ENCODE results near the gene ALDH2.
"Not testable (repeated sequence)": the region's sequence is repeated elsewhere in the genome, so short reads cannot be mapped to it uniquely, and the experiment has no call there.

DNA sequence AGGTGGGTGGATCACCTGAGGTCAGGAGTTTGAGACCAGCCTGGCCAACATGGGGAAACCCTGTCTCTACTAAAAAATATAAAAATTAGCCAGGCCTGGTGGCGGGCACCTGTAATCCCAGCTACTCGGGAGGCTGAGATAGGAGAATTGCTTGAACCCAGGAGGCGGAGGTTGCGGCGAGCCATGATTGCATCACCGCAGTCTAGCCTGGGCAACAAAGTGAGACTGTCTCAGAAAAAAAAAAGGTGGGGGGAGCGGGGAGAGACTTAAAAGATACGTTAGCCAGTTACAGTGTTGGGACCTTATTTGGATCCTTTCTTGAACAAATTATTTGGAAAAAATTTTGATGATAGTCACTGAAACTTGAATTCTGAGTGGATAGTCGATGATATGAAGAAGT, 27.2 kb upstream of the ALDH2 start:
- TF ChIP-seq, protein P1, sequence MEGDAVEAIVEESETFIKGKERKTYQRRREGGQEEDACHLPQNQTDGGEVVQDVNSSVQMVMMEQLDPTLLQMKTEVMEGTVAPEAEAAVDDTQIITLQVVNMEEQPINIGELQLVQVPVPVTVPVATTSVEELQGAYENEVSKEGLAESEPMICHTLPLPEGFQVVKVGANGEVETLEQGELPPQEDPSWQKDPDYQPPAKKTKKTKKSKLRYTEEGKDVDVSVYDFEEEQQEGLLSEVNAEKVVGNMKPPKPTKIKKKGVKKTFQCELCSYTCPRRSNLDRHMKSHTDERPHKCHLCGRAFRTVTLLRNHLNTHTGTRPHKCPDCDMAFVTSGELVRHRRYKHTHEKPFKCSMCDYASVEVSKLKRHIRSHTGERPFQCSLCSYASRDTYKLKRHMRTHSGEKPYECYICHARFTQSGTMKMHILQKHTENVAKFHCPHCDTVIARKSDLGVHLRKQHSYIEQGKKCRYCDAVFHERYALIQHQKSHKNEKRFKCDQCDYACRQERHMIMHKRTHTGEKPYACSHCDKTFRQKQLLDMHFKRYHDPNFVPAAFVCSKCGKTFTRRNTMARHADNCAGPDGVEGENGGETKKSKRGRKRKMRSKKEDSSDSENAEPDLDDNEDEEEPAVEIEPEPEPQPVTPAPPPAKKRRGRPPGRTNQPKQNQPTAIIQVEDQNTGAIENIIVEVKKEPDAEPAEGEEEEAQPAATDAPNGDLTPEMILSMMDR (optimal IDR thresholded peaks at IDR 0.05 in 1 of 3, IDR thresholded peaks at IDR 0.05 in 1 of 3, conservative IDR thresholded peaks at IDR 0.05 in 1 of 3; ENCODE audit: extremely low read depth in 1 of 3, insufficient read depth in 2 of 3, low read length in 3 of 3): not testable (repeated sequence)
- TF ChIP-seq EZH2 (IDR thresholded peaks at IDR 0.05; ENCODE audit: low read length): not testable (repeated sequence)

Data from keratinocyte (primary cell).